ENCODE results near the gene SLC9A7. TPM values are rescaled to one million over a fixed set of nuclear protein-coding genes. Genes with fewer than 3 reads are reported as not detected.
A peak's percentile ranks its signal among the peaks of the same experiment; 100 is the strongest.

SLC9A7 gene
- total and polyA plus RNA-seq, 4 donors: 2.3 to 13.2 (median 3.1) TPM

DNA sequence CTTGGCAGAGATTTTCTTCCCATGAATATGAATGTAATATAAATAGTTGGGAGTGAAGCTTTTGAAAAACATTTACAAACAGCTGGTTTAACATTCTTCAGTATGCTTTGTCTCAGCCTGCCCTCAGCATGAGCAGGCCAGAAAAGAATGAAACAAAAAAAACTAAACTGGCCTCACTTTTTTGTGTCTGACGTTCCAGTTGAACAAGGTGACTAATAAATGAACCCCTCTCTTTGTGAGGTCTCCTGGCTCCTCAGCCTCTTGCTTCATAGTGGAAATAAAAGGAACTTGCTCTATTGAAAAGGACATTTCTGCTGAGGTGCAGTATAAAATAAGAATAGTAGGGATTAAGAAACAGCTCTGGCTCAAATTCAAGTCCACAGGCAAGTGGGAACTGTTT, 176.0 kb downstream of the SLC9A7 start:
- H3K4me3 ChIP-seq (ENCODE audit: low read depth in 1 of 3, low read length in 3 of 3): no peak overlapping the region
- no peak for DNase-seq (ENCODE audit: low spot score)
- peaks cover 4 to 17% (median 11%) of the 10 kb centered on the region in 4 donors for H3K4me1 ChIP-seq (ENCODE audit: control insufficient read depth in 4 of 4, insufficient read depth in 4 of 4, low read length in 3 of 4)
- TF ChIP-seq GABPA (IDR thresholded peaks at IDR 0.05 in 1 of 2, conservative IDR thresholded peaks at IDR 0.05 in 1 of 2) (no peak), EGR1 (IDR thresholded peaks at IDR 0.05; ENCODE audit: low read depth in 2 of 2) (no peak), HNF4G (IDR thresholded peaks at IDR 0.05) (no peak), HNF4A (conservative IDR thresholded peaks at IDR 0.05) (no peak), RXRA (IDR thresholded peaks at IDR 0.05) (no peak), SP1 (IDR thresholded peaks at IDR 0.05) (no peak)
- no peaks in the 10 kb centered on the region for H3K27me3 ChIP-seq (ENCODE audit: control insufficient read depth in 4 of 4, insufficient read depth in 4 of 4, low read length in 3 of 4)
- peak overlapping the region; percentile 37 to 41 for H3K27ac ChIP-seq (ENCODE audit: low read depth in 1 of 2, low read length in 2 of 2)
- no peaks in the 10 kb centered on the region for H3K9me3 ChIP-seq (ENCODE audit: control insufficient read depth in 4 of 4, low read length in 3 of 4)
- 27% methylated on average over 1 of the region's 1 CpG for WGBS
- no peak overlapping the region for H3K9ac ChIP-seq (ENCODE audit: low read depth in 1 of 2, low read length in 2 of 2)
- no peaks in the 10 kb centered on the region for H3K36me3 ChIP-seq (ENCODE audit: control insufficient read depth in 4 of 4, insufficient read depth in 3 of 4, low read depth in 1 of 4, low read length in 3 of 4)

DNA sequence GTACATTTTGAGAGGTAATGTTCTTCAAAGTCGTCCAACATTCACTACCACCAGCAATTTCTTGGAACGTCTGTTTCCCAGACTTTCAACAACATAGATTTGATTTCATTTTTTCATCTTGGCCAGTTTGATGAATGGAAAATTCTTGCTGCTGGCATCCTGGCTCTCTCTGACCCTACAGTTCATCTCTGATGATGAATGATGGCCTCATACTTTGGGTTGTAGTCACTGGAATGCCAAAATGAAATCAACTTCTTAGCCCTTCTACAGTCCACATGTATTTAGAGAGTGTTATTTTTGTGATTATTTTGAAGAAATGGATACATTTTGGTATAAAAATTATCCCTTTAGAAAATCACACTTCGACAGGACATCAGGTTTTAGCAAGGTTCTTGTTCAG, 176.6 kb downstream of the SLC9A7 start:
- Histone ChIP-seq H3K9me3 (ENCODE audit: control insufficient read depth in 4 of 4, low read length in 3 of 4) (no peaks in the 10 kb centered on the region), H3K27me3 (ENCODE audit: control insufficient read depth in 4 of 4, insufficient read depth in 4 of 4, low read length in 3 of 4) (no peaks in the 10 kb centered on the region), H3K9ac (ENCODE audit: low read depth in 1 of 2, low read length in 2 of 2) (no peak overlapping the region), H3K4me1 (ENCODE audit: control insufficient read depth in 4 of 4, insufficient read depth in 4 of 4, low read length in 3 of 4) (peaks cover 3 to 17% (median 10%) of the 10 kb centered on the region in 4 donors), H3K27ac (ENCODE audit: low read depth in 1 of 2, low read length in 2 of 2) (peak overlapping the region in 1 of 2 donors; percentile 12), H3K36me3 (ENCODE audit: control insufficient read depth in 4 of 4, insufficient read depth in 3 of 4, low read depth in 1 of 4, low read length in 3 of 4) (no peaks in the 10 kb centered on the region), H3K4me3 (ENCODE audit: low read depth in 1 of 3, low read length in 3 of 3) (no peak overlapping the region)
- no peak for DNase-seq (ENCODE audit: low spot score)
- TF ChIP-seq FOXA2 (IDR thresholded peaks at IDR 0.05) (no peak), YY1 (IDR thresholded peaks at IDR 0.05) (no peak), SP1 (IDR thresholded peaks at IDR 0.05) (no peak), RXRA (IDR thresholded peaks at IDR 0.05) (no peak), RAD21 (IDR thresholded peaks at IDR 0.05) (no peak), JUND (IDR thresholded peaks at IDR 0.05) (no peak), TAF1 (conservative IDR thresholded peaks at IDR 0.05) (no peak)
- TF ChIP-seq, protein P1, sequence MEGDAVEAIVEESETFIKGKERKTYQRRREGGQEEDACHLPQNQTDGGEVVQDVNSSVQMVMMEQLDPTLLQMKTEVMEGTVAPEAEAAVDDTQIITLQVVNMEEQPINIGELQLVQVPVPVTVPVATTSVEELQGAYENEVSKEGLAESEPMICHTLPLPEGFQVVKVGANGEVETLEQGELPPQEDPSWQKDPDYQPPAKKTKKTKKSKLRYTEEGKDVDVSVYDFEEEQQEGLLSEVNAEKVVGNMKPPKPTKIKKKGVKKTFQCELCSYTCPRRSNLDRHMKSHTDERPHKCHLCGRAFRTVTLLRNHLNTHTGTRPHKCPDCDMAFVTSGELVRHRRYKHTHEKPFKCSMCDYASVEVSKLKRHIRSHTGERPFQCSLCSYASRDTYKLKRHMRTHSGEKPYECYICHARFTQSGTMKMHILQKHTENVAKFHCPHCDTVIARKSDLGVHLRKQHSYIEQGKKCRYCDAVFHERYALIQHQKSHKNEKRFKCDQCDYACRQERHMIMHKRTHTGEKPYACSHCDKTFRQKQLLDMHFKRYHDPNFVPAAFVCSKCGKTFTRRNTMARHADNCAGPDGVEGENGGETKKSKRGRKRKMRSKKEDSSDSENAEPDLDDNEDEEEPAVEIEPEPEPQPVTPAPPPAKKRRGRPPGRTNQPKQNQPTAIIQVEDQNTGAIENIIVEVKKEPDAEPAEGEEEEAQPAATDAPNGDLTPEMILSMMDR (IDR thresholded peaks at IDR 0.05; ENCODE audit: low read depth, low read length, missing input control): no peak
- 81% methylated on average over 3 of the region's 3 CpGs for WGBS

DNA sequence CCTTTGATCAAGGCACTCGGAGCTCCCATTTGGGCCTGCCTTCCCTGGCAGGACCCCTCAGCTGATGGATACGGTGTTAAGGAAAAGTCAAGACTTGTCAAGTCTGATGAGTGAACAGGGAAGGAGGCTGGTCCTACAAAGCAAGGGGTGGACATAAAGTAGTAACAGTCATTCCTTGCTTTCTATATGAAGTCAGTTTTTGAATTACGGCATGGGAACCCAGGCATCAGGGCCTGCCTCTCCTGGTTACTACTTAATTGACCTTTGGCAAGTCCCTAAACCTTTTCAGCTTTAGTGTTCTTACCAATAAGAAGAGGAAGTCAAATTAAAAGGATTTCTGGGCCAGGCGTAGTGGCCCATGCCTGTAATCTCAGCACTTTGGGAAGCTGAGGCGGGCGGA, 178.3 kb downstream of the SLC9A7 start:
- WGBS: 90% methylated on average over 6 of the region's 6 CpGs
- Histone ChIP-seq H3K27ac (ENCODE audit: low read depth in 1 of 2, low read length in 2 of 2) (no peak overlapping the region), H3K9me3 (ENCODE audit: control insufficient read depth in 4 of 4, low read length in 3 of 4) (no peaks in the 10 kb centered on the region), H3K27me3 (ENCODE audit: control insufficient read depth in 4 of 4, insufficient read depth in 4 of 4, low read length in 3 of 4) (no peaks in the 10 kb centered on the region), H3K4me1 (ENCODE audit: control insufficient read depth in 4 of 4, insufficient read depth in 4 of 4, low read length in 3 of 4) (peaks cover 4 to 30% (median 15%) of the 10 kb centered on the region in 4 donors), H3K4me3 (ENCODE audit: low read depth in 1 of 3, low read length in 3 of 3) (no peak overlapping the region), H3K9ac (ENCODE audit: low read depth in 1 of 2, low read length in 2 of 2) (no peak overlapping the region), H3K36me3 (ENCODE audit: control insufficient read depth in 4 of 4, insufficient read depth in 3 of 4, low read depth in 1 of 4, low read length in 3 of 4) (no peaks in the 10 kb centered on the region)
- no peak for DNase-seq (ENCODE audit: low spot score)
- TF ChIP-seq YY1 (IDR thresholded peaks at IDR 0.05) (no peak), SP1 (IDR thresholded peaks at IDR 0.05) (no peak), NR2F2 (IDR thresholded peaks at IDR 0.05) (no peak), HNF4A (conservative IDR thresholded peaks at IDR 0.05) (no peak), TAF1 (conservative IDR thresholded peaks at IDR 0.05) (no peak), HNF4G (IDR thresholded peaks at IDR 0.05) (no peak), GABPA (IDR thresholded peaks at IDR 0.05 in 1 of 2, conservative IDR thresholded peaks at IDR 0.05 in 1 of 2) (no peak), JUND (IDR thresholded peaks at IDR 0.05) (no peak), RXRA (IDR thresholded peaks at IDR 0.05) (no peak), EGR1 (IDR thresholded peaks at IDR 0.05; ENCODE audit: low read depth in 2 of 2) (no peak), RAD21 (IDR thresholded peaks at IDR 0.05) (no peak), FOXA2 (IDR thresholded peaks at IDR 0.05) (no peak)
- TF ChIP-seq, protein P2, sequence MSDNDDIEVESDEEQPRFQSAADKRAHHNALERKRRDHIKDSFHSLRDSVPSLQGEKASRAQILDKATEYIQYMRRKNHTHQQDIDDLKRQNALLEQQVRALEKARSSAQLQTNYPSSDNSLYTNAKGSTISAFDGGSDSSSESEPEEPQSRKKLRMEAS (IDR thresholded peaks at IDR 0.05): no peak
- TF ChIP-seq, protein P1 (IDR thresholded peaks at IDR 0.05; ENCODE audit: low read depth, low read length, missing input control): no peak
- TF ChIP-seq, protein P3, sequence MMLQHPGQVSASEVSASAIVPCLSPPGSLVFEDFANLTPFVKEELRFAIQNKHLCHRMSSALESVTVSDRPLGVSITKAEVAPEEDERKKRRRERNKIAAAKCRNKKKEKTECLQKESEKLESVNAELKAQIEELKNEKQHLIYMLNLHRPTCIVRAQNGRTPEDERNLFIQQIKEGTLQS (IDR thresholded peaks at IDR 0.05): no peak
- TF ChIP-seq, protein P4, sequence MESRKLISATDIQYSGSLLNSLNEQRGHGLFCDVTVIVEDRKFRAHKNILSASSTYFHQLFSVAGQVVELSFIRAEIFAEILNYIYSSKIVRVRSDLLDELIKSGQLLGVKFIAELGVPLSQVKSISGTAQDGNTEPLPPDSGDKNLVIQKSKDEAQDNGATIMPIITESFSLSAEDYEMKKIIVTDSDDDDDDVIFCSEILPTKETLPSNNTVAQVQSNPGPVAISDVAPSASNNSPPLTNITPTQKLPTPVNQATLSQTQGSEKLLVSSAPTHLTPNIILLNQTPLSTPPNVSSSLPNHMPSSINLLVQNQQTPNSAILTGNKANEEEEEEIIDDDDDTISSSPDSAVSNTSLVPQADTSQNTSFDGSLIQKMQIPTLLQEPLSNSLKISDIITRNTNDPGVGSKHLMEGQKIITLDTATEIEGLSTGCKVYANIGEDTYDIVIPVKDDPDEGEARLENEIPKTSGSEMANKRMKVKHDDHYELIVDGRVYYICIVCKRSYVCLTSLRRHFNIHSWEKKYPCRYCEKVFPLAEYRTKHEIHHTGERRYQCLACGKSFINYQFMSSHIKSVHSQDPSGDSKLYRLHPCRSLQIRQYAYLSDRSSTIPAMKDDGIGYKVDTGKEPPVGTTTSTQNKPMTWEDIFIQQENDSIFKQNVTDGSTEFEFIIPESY (IDR thresholded peaks at IDR 0.05): no peak
- TF ChIP-seq, protein P5, sequence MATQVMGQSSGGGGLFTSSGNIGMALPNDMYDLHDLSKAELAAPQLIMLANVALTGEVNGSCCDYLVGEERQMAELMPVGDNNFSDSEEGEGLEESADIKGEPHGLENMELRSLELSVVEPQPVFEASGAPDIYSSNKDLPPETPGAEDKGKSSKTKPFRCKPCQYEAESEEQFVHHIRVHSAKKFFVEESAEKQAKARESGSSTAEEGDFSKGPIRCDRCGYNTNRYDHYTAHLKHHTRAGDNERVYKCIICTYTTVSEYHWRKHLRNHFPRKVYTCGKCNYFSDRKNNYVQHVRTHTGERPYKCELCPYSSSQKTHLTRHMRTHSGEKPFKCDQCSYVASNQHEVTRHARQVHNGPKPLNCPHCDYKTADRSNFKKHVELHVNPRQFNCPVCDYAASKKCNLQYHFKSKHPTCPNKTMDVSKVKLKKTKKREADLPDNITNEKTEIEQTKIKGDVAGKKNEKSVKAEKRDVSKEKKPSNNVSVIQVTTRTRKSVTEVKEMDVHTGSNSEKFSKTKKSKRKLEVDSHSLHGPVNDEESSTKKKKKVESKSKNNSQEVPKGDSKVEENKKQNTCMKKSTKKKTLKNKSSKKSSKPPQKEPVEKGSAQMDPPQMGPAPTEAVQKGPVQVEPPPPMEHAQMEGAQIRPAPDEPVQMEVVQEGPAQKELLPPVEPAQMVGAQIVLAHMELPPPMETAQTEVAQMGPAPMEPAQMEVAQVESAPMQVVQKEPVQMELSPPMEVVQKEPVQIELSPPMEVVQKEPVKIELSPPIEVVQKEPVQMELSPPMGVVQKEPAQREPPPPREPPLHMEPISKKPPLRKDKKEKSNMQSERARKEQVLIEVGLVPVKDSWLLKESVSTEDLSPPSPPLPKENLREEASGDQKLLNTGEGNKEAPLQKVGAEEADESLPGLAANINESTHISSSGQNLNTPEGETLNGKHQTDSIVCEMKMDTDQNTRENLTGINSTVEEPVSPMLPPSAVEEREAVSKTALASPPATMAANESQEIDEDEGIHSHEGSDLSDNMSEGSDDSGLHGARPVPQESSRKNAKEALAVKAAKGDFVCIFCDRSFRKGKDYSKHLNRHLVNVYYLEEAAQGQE (IDR thresholded peaks at IDR 0.05): no peak
